NOMO-1 treated with DMSO at 0.1 percent for 48 hours (cell line): ENCODE data around the gene BAG2.
A peak's percentile ranks its signal among the peaks of the same experiment; 100 is the strongest.

Source experiments
- DNase-seq: peaks from one replicate; lab custom pipeline; 2025; ENCODE audit not compliant: unreplicated experiment; lab: John Stamatoyannopoulos, UW

BAG2 gene

DNA sequence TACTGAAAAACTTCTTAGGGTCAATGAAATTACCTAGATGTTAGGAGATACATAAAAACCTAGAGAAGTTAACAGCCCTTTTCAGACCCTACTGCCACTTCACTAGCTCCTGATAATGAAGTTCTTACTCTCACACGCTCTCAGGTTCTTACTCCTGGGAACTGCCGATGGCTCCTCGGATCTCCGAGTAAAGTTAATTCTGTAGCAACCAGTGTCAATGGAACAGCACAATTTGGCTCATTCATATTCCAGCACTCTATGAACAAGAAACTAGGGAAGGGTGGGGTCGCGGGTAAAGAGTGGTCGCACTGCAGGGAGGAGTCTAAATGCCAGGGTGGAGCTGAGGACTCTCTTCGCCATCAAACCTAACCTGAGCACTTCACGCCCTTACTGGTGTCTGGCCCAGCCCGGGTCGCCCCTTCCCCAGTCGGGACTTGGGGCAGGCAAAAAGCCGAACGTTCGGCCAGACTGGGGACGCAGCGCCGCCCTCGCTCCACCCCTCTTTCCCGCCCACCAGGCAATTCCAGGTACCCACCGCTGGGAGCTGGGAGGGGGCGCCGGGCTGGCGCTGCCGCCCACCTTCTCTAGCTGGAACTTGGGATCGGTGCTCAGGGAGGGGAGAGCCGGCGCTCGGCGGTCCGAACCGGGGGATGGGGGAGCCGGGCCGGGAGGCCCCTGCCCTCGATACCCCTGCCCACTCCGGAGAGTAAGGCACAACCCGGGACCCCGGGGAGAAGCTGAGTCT, 49.2 kb downstream of the BAG2 start:
- DNase-seq, result no peak

GRCh38 chr6:57221936-57222742, 50.0 kb downstream of the BAG2 start, which contains the start of gene RAB23:
TSS of gene RAB23 (minus strand) at chr6:57222307. CDS start at chr6:57210380, 11,927 bp downstream.
- peak; percentile 53 for DNase-seq

DNA sequence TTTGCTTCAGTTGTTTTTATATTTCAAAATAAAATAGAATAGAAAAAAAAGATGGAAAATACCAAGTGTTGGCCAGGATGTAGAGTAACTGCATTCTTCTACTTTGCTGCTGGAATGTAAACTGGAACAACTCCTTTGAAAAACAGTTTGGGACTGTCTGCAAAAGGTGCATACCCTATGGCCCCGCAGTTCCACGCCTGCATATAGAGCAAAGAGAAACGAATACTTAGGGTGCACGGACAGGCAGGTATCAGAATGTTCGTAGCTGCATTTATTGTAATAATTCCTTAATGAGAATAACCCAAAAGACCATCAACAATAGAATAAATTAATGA, 50.6 kb downstream of the BAG2 start:
- no peak for DNase-seq

GRCh38 chr6:57224769-57225515, 52.8 kb downstream of the BAG2 start:
- DNase-seq, result no peak

- no peak for DNase-seq
These were observed 54.1 kb downstream of the BAG2 start for GRCh38 chr6:57226221-57226620.
